Natural killer cell (primary cell): ENCODE data around the gene LMX1B. TPM values are rescaled to one million over a fixed set of nuclear protein-coding genes. Genes with fewer than 3 reads are reported as not detected.

Experiments used
- ATAC-seq, 3 donors: fragments of 150-1000 bp in 2 of 3; fragments of 200-7000 bp in 1 of 3; cut with Tn5 transposase; 1 replicate in 1 of 3; 2 replicates in 2 of 3; pipeline ENCODE4 v1.10.0; 2021; ENCODE audit warnings: mild to moderate bottlenecking in 2 of 3, moderate library complexity in 2 of 3
- DNase-seq, 2 donors: peaks; one replicate each; pipeline versions ENCODE4 v3.0.0 to v3.0.0-alpha.2; 2013 to 2021; ENCODE audit warnings: mixed read lengths in 1 of 2
- H3K27ac ChIP-seq: one replicate; pipeline ENCODE4 v1.5.1; 2013; ENCODE audit warnings: mild to moderate bottlenecking, low read length
- H3K27me3 ChIP-seq: one replicate; pipeline ENCODE4 v1.6.1; 2013; ENCODE audit warnings: low read length; ENCODE audit not compliant: control insufficient read depth, insufficient read depth
- H3K36me3 ChIP-seq: one replicate; pipeline ENCODE4 v1.6.1; 2013; ENCODE audit warnings: low read length; ENCODE audit not compliant: control insufficient read depth, insufficient read depth
- H3K4me1 ChIP-seq: one replicate; pipeline ENCODE4 v1.6.1; 2013; ENCODE audit warnings: low read length; ENCODE audit not compliant: control insufficient read depth, insufficient read depth
- H3K4me3 ChIP-seq: one replicate; pipeline ENCODE4 v1.5.1; 2013; ENCODE audit warnings: low read length
- H3K9me3 ChIP-seq: one replicate; pipeline ENCODE4 v1.6.1; 2013; ENCODE audit warnings: low read length; ENCODE audit not compliant: control insufficient read depth, insufficient read depth
- H3K27ac Mint-ChIP-seq, 2 donors: one replicate each; pipeline ENCODE4 v1.8.0; 2022; ENCODE audit warnings: mild to moderate bottlenecking in 2 of 2, mixed read lengths in 2 of 2, moderate library complexity in 1 of 2
- H3K27me3 Mint-ChIP-seq, 2 donors: one replicate each; pipeline ENCODE4 v1.8.0; 2022; ENCODE audit warnings: low read depth in 2 of 2, mixed read lengths in 2 of 2
- H3K36me3 Mint-ChIP-seq: one replicate; pipeline ENCODE4 v1.8.0; 2022; ENCODE audit warnings: mixed read lengths
- H3K4me1 Mint-ChIP-seq, 2 donors: one replicate each; pipeline ENCODE4 v1.8.0; 2022; ENCODE audit warnings: mixed read lengths in 2 of 2
- H3K4me3 Mint-ChIP-seq: one replicate; pipeline ENCODE4 v1.8.0; 2022; ENCODE audit warnings: mild to moderate bottlenecking, moderate library complexity, mixed read lengths
- H3K9me3 Mint-ChIP-seq, 2 donors: one replicate each; pipeline ENCODE4 v1.8.0; 2022; ENCODE audit warnings: mixed read lengths in 2 of 2
- CTCF ChIP-seq: fragments of 200-600 bp; IDR thresholded peaks from one replicate; pipeline ENCODE4 v1.8.0; 2022; ENCODE audit warnings: antibody characterized with exemption
- WGBS: methylation state at CpG from one replicate; pipeline ENCODE4 v1.1.7; 2013; ENCODE audit warnings: missing lambda C conversion rate; ENCODE audit not compliant: insufficient coverage; 5-methylcytosine and 5-hydroxymethylcytosine counted together
- intact Hi-C: fragments of 100-400 bp; cut with micrococcal nuclease; formaldehyde crosslinking; loops from one replicate; pipeline ENCODE4 v1.14.2; 2022
- total RNA-seq, 4 donors: library from RNA; stranded (reverse); fragments of 120-200 nt in 1 of 4; gene quantifications; one replicate each; pipeline versions ENCODE4 v1.2.3 to v1.2.4, GENCODE V29; 2013 to 2022

Gene LMX1B
- total RNA-seq, 3 donors from 2014 or later (not counting 1 experiment from before 2014, with no cell fraction given), result not detected

GRCh38 chr9:126649477-126649876, 35.7 kb downstream of the LMX1B start:
- H3K4me3 ChIP-seq, result no peak overlapping the region
- H3K36me3 ChIP-seq, result no peaks in the 10 kb centered on the region
- H3K4me3 Mint-ChIP-seq, result no peak overlapping the region
- ATAC-seq, result no peak
- TF ChIP-seq CTCF, result no peak
- H3K27me3 Mint-ChIP-seq, result peaks cover 68 to 78% of the 10 kb centered on the region in 2 donors
- H3K9me3 ChIP-seq, result no peaks in the 10 kb centered on the region
- peaks cover 24% of the 10 kb centered on the region for H3K27me3 ChIP-seq
- intact Hi-C loops, result no loop called here
- WGBS, result 90% methylated on average over 3 of the region's 3 CpGs
- H3K9me3 Mint-ChIP-seq, result no peaks in the 10 kb centered on the region
- no peak for DNase-seq
- H3K36me3 Mint-ChIP-seq, result no peaks in the 10 kb centered on the region
- no peak overlapping the region for H3K27ac Mint-ChIP-seq
- no peak overlapping the region for H3K27ac ChIP-seq
- H3K4me1 Mint-ChIP-seq, result no peaks in the 10 kb centered on the region
- H3K4me1 ChIP-seq, result no peaks in the 10 kb centered on the region

- peaks cover 22% of the 10 kb centered on the region for H3K27me3 ChIP-seq
- no peak overlapping the region for H3K4me3 ChIP-seq
- ATAC-seq (no peak), DNase-seq (no peak)
- H3K9me3 Mint-ChIP-seq, result no peaks in the 10 kb centered on the region
- H3K27me3 Mint-ChIP-seq, result peaks cover 63 to 79% of the 10 kb centered on the region in 2 donors
- intact Hi-C loops, result no loop called here
- no peaks in the 10 kb centered on the region for H3K4me1 Mint-ChIP-seq
- no peak for TF ChIP-seq CTCF
- 17% methylated on average over 22 of the region's 24 CpGs for WGBS
- H3K27ac ChIP-seq, result no peak overlapping the region
- no peaks in the 10 kb centered on the region for H3K4me1 ChIP-seq
- H3K4me3 Mint-ChIP-seq, result no peak overlapping the region
- H3K36me3 Mint-ChIP-seq, result no peaks in the 10 kb centered on the region
- no peaks in the 10 kb centered on the region for H3K9me3 ChIP-seq
- H3K36me3 ChIP-seq, result no peaks in the 10 kb centered on the region
- no peak overlapping the region for H3K27ac Mint-ChIP-seq
These were observed 36.9 kb downstream of the LMX1B start for GRCh38 chr9:126650404-126651341.

GRCh38 chr9:126652140-126652582, 38.4 kb downstream of the LMX1B start:
- peaks cover 60 to 82% of the 10 kb centered on the region in 2 donors for H3K27me3 Mint-ChIP-seq
- no peak overlapping the region for H3K27ac ChIP-seq

More at GRCh38 chr9:126652140-126652582, 38.4 kb downstream of the LMX1B start:
- Histone ChIP-seq H3K27me3 (peaks cover 18% of the 10 kb centered on the region), H3K9me3 (no peaks in the 10 kb centered on the region), H3K4me3 (no peak overlapping the region), H3K4me1 (no peaks in the 10 kb centered on the region), H3K36me3 (no peaks in the 10 kb centered on the region)
- no peak for TF ChIP-seq CTCF
- H3K4me3 Mint-ChIP-seq, result no peak overlapping the region
- ATAC-seq (no peak), DNase-seq (no peak)
- no peak overlapping the region for H3K27ac Mint-ChIP-seq
- intact Hi-C loops, result no loop called here
- 12% methylated on average over 18 of the region's 18 CpGs for WGBS
- H3K4me1 Mint-ChIP-seq, result no peaks in the 10 kb centered on the region
- no peaks in the 10 kb centered on the region for H3K36me3 Mint-ChIP-seq
- no peaks in the 10 kb centered on the region for H3K9me3 Mint-ChIP-seq
